Medulla oblongata (tissue), 1 donor: ENCODE data around the gene FBXW11.
"Not testable (repeated sequence)": the region's sequence is repeated elsewhere in the genome, so short reads cannot be mapped to it uniquely, and the experiment has no call there.

ENCODE experiments used
- DNase-seq: peaks from one replicate; pipeline ENCODE4 v3.0.0-alpha.2; 2015; ENCODE audit errors: extremely low spot score

FBXW11 gene

GRCh38 chr5:171954721-171955120 is 51.7 kb downstream of the FBXW11 start:
- no peak for DNase-seq

- DNase-seq, result no peak
Observed at GRCh38 chr5:171953860-171954701, 52.4 kb downstream of the FBXW11 start.

GRCh38 chr5:171952021-171952420 is 54.4 kb downstream of the FBXW11 start:
- no peak for DNase-seq

- DNase-seq, result no peak
Observed at GRCh38 chr5:171951218-171951617, 55.2 kb downstream of the FBXW11 start.

DNA sequence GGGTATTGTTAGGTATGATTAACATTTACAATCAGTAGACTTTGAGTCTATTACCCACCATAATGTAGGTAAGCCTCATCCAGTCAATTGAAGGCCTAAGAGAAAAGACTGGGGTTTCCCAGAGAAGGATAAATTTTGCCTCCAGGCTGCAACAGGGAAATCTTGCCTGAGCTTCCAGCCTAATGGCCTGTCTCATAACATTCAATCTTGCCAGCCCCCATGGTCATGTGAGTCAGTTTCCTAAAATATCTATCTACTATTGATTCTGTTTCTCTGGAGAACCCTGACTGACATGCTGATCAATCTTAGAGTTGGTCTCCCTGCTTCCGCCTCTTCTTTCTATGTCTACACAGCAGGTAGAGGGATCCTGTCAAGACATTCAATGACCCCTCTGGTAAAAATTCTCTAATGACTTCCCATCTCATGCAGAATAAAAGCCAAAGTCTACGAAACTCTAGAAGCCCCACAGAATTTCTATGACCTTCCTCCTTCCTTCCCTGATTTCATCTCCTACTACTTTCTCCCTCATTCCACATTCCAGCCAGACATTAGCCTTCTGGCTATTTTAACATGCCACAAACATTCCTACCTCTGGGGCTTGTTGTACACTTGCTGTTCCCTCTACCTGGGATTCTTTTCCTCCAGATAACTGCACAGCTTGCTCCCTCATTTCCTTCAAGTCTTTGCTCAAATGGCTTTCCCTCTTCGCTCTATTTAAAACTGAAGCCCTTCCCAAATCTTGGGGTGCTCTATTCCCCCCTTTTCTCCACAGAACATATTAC is 60.2 kb downstream of the FBXW11 start:
- DNase-seq, result no peak

GRCh38 chr5:171945476-171945875 is 61.0 kb downstream of the FBXW11 start:
- DNase-seq, result no peak

- no peak for DNase-seq
Observed at GRCh38 chr5:171945066-171945465, 61.4 kb downstream of the FBXW11 start.

DNA sequence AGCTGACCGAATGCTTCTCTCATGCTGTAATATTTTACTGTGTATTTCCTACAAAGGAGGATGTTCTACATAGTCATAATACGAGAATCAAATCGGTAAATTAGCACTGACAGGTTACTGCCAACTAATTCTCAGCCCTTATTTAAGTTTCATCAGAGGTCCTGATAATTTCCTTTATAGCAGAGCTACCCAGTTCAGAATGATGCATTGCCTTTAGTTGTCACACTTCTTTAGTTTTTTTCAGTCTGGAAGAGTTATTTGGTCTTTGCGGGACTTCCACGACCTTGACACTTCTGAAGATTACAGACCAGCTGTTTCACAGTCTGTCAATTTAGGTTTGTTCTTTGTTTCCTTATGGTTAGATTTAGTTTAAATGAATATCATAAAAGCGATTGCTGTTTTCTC is 64.3 kb downstream of the FBXW11 start:
- not testable (repeated sequence) for DNase-seq

GRCh38 chr5:171941675-171942074 is 64.8 kb downstream of the FBXW11 start:
- DNase-seq, result not testable (repeated sequence)

- DNase-seq, result not testable (repeated sequence)
Observed at GRCh38 chr5:171941275-171941674, 65.2 kb downstream of the FBXW11 start.

GRCh38 chr5:171939951-171940350 is 66.5 kb downstream of the FBXW11 start:
- no peak for DNase-seq

DNA sequence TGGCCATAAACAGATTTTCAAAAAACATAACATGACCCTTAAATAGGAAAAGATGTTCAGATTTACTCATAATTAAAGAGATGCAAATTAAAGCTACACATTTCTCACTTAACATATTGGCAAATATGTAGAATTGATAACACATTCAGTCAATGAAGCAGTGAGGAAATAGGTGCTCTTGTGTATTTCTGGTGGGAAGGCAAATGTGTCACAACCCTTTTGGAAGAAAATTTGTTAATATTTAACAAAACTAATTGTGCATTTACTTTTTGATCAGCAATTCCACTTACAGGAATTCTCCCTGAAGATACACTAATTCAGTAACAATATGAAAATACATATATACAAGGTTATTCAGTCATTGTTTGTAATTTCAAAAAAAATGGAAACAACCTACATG is 68.1 kb downstream of the FBXW11 start:
- DNase-seq, result no peak

DNA sequence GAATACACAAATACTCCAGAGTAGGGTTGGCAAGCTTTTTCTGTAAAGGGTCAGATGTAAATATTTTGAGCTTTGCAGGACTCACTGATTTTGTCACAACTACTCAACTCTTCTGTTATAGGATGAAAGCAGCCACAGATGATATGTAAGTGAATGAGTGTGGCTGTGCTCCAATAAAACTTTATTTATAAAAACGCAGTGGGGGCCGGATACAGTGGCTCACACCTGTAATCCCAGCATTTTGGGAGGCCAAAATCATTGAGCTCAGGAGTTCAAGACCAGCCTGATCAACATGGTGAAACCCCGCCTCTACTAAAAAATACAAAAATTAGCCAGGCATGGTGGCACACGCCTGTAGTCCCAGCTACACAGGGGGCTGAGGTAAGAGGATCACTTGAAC is 69.1 kb downstream of the FBXW11 start:
- DNase-seq, result no peak

- no peak for DNase-seq
Observed at GRCh38 chr5:171934586-171934985, 71.9 kb downstream of the FBXW11 start.

- no peak for DNase-seq
Observed at GRCh38 chr5:171931163-171931562, 75.3 kb downstream of the FBXW11 start.

- no peak for DNase-seq
Observed at GRCh38 chr5:171927345-171927941, 79.0 kb downstream of the FBXW11 start.

DNA sequence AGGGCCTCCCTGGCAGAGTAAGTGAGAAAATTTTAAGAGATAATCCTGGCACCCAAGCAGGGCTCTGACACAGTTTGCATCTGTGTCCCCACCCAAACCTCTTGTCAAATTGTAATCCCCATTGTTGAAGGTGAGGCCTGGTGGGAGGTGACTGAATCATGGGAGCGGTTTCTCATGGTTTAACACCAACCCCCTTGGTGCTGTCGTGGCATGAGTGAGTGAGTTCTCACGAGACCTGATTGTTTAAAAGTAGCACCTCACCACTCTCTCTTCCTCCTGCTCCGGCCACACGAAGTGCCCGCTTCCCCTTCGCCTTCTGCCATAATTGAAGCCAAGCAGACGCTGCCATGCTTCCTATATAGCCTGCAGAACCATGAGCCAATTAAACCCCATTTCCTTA is 80.1 kb downstream of the FBXW11 start:
- no peak for DNase-seq

DNA sequence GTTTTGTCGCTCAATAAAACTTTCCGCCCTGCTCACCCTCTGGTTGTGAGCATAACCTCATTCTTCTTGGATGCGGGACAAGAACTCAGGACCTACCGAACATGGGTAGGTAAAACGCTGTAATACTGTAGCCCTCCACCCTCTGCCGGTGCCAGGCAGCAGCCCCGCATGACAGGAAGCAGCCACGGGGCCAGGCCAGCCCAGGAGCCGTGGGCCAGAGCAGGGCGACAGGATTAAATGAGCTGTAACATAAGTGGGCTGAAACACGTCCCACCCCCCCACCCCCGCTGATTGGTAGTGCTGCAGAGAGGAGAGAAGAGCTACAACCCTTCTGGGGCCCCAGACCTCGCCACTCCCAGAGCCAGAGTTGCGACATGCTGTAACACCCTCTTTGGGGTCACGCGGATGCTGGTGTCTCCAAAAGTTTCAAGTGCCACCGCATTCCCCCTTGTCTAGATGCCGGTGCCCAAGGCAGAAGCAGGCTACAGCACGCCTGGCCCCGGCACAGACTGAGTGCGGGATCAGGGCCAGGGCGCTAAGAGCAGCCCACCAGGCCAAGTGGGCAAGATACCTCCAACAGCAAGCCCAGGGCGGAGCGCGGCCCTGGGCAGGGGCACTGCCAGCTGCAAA is 81.8 kb downstream of the FBXW11 start:
- no peak for DNase-seq

DNA sequence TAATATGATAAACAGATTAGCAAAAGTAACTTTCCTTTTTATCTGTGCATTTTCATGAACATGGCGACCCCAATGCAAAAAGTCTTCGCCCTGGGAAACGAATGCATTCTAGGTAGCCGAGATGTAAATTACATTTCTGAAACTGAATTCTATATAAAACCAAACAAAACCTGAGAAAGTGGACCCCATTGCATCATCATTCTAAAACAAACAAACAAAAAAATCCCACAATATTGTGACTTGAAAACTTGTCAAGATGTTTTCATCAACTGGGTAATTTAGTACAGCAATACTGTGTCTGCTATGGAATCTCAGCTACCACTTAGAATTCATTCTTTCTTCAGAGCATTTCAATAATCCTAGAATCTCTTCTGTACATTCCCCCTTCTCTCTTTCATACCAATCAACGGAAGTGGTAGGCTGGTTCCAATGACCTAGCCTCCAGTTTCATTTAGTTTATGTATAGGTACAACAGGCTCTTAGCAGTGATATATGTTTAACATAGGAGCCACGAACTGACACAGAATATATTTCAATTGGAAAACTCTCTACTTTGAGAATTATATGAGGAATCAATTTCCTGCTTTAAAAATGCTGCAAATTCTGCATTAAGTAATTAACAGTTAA is 85.6 kb downstream of the FBXW11 start:
- no peak for DNase-seq

GRCh38 chr5:171915700-171916099 is 90.7 kb downstream of the FBXW11 start:
- not testable (repeated sequence) for DNase-seq

GRCh38 chr5:171914726-171915338 is 91.6 kb downstream of the FBXW11 start:
- no peak for DNase-seq
